Measurements from ENCODE around the gene SLC27A4.
"Not testable (repeated sequence)": the region's sequence is repeated elsewhere in the genome, so short reads cannot be mapped to it uniquely, and the experiment has no call there.

Gene SLC27A4

DNA sequence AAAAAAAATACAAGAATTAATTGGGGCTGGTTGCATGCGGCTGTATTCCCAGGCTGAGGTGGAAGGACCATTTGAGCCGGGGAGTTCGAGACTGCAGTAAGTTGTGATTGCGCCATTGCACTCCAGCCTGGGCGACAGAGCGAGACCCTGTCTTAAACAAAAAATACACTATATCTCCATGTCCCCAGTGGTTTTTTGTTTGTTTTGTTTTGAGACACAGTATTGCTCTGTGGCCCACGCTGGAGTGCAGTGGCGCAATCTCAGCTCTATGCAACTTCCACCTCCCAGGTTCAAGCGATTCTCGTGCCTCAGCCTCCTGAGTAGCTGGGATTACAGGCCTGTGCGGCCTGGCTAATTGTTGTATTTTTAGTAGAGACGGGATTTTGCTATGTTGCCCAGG lies 16.5 kb upstream of the SLC27A4 start:
- DNase-seq: no peak

- no peak for DNase-seq
Measured at GRCh38 chr9:128324401-128324800, 15.9 kb upstream of the SLC27A4 start.

DNA sequence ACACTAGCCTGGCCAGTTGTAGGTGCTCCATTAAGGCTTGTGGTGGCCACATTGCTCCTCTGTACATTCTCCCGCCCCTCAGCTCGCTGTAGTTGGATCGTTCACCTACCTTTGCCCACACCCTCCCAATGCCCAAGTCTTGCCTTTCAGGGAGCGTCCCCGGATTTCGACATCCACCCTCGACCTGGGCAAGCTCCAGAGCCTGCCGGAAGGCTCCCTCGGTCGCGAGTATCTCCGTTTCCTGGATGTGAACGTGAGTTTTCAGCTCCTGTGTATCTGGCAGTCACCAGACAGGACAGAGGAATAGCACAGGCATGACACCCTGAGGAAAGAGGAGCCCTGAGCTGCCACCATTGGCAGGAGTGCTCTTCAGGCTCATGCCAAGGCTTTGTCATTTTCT lies 14.7 kb upstream of the SLC27A4 start:
- no peak for DNase-seq

DNA sequence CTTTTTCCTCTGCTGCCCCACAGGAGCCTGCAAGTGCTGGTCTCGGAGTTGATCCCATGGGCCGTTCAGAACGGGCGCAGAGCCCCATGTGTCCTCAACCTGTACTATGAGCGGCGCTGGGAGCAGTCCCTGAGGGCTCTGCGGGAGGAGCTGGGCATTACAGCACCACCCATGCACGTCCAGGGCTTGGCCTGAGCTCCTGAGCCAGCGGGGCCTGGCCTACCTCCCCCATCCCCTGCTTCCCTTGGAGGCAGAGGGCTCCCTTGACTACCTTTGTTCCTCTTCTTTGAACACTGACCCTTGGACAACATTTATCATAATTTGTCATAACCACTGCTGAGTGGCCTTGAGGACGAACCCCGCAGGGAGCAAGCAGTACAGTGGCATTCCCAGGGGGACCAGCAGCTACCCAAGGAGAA lies 6.9 kb upstream of the SLC27A4 start:
- DNase-seq: no peak

DNA sequence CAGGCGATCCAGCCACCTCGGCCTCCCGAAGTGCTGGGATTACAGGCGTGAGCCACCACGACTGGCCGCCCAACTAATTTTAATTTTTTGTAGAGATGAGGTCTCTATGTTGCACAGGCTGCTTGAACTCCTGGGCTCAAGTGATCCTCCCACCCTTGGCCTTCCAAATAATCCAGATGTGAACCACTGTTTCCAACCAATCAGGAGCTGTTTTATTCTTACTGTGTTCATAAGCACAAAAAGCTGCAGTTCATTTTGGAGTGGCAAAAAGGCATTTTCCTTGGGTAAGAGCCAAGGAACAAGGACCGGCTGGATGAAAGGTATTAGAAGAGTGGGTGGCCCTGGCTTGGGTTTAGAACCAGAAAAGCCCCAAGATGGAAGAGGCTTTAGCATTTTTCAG lies 5.2 kb upstream of the SLC27A4 start:
- no peak for DNase-seq

DNA sequence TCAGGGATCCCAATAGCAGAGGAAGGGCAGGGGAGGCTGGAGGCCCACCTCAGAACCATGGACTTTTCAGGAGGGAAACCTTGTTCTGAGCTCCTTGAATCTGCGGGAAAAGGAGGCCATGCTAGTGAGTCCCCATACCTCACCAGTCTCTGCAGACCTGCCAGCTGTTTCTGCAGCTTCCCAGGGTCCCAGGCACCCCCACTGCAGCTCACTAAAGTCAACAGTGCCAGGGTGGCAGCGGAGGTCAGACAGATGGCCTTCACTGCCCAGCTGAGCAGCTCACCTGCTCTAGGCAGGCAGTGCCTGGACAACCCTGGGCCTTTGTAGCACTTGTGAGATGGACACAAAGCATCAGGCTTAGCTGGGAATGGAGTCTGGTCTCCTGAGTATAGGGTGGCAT lies 4.4 kb upstream of the SLC27A4 start:
- DNase-seq: no peak

DNA sequence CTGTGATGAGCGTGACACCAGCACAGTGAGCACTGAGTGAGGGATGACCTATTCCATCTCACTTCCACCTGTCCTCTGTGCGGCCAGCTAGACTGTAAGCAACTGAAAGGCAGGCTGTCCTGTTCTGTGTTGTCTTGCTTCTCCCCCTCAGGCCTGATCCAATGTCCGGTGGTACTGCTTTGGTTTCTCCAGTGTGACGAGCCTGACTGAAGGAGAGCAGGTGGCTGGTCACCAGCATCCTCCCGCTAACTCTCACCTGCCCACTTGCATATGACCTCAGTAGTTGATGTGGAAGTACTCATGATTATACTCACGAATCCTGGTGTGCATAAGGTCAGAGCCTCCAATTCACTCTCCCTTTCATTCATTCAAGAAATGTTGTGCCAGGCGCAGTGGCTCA lies 2.4 kb upstream of the SLC27A4 start:
- DNase-seq: no peak

- not testable (repeated sequence) for DNase-seq
Measured at GRCh38 chr9:128338852-128339614, 1.3 kb upstream of the SLC27A4 start.

DNA sequence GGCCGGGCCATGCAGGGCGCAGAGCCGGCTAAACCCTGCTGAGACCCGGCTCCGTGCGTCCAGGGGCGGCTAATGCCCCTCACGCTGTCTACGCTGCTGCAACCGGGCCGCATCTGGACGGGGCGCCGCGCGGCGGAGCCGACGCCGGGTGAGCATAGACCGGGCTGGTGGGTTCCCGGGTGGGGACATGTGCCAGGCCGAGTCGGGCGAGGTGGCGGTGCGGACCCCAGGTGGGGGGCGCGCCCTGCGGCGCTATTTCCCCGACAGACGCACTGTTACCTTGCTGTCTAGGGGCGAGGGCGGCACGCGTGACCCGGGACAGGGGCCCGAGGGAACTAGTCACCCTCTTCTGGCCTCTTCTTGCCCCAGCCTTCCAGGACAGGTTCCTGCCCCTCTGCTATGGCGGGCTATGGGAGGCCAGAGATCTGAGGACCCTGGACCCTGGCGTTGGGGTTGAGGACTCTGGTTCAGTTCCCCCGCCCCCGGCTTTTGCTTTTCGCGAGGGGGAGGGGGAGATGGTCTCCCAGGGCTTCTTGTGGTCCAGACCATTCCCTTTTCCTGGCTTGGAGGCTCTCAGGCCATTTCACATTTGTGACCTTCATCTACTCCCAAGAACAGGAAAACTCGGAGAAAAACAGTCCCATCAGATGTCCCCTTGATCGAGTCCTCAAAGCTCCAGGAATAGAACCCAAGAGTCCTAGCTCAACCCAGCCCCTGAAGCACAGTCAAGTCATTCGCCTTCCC lies 536 bp downstream of the SLC27A4 start:
- DNase-seq: peak in 4 of 58 donors; percentile 21 to 44 (median 36)

GRCh38 chr9:128341435-128341849 lies 1.1 kb downstream of the SLC27A4 start:
- DNase-seq: peak in 40 of 58 donors; percentile 1 to 63 (median 22)

DNA sequence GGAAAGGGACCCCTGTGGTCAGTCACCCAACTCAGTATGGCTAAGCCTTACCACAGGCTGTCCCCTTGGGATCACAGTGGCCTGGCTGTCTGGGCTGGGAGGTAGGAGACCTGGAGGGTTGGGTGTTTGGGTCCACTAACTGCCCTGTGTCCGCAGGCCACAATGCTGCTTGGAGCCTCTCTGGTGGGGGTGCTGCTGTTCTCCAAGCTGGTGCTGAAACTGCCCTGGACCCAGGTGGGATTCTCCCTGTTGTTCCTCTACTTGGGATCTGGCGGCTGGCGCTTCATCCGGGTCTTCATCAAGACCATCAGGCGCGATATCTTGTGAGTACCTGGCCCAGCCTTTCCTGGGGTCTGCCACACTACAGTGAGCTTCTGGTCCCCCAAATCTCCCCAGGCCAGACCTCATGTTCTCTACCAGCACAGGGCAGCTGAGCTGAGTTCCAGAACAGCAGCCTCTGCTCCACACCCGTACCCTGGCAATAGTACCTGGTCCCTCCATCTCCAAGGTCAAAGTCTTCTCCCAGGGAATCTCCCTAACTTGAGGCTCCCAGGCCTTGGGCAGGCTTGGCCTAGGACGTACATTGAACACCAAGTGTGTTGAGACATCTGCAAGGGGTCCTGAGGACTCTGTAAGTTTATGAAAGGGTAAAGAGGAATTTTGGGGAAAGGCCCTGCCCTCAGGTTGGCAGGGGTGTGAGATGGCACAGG lies 2.8 kb downstream of the SLC27A4 start:
- DNase-seq: no peak

DNA sequence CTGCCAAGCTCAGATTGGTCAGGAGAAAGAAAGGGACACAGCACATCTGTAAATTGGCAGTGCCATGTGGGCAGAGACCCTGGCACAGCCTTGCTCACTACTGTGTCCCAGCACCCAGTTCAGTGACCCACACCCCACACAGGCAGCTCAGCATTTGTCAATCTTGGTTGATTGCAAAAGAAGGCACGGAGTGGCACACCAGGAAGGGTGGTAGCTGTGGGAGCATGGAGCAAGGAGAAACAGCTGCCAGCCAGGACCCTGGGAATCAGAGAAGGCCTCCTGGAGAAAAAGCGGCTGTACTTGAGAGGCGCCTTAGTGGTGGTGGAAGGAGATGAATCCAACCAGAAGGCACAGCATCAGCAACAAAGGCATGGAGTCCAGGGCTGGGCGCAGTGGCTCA lies 3.5 kb downstream of the SLC27A4 start:
- no peak for DNase-seq

DNA sequence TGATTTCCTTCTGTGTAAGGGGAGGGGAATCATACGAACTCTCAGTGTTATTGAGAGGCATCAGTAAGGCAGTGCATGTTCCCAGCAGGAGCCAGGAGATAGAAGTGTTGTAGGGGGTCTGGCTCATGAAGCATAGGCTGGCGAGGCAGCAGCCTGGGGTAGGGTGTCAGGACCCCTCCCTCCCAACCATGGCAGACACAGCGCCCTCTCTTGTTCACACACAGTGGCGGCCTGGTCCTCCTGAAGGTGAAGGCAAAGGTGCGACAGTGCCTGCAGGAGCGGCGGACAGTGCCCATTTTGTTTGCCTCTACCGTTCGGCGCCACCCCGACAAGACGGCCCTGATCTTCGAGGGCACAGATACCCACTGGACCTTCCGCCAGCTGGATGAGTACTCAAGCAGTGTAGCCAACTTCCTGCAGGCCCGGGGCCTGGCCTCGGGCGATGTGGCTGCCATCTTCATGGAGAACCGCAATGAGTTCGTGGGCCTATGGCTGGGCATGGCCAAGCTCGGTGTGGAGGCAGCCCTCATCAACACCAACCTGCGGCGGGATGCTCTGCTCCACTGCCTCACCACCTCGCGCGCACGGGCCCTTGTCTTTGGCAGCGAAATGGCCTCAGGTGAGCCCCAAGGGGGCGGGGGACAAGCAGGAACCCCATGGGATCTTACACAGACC lies 4.7 kb downstream of the SLC27A4 start:
- DNase-seq: no peak

GRCh38 chr9:128349125-128349524 lies 8.8 kb downstream of the SLC27A4 start:
- DNase-seq: no peak

DNA sequence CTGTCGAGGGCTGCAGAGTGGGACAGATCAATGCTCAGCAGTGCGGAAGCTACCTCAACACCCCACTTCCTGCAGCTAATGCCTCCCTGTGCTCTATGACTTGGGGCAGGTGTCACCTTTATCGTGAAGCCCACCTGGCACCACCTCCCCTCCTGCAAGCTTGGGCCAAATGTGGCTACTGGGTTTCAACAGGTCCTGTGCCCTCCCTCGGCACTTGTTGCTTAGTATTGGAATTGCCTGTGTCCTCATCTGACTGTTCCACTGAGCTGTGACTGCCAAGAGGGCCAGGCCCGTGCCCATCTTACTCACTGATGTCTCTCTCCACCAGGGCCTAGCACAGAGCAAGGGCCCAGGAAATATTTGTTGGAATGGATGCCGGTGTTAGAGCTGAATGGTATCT lies 9.4 kb downstream of the SLC27A4 start:
- DNase-seq: no peak

DNA sequence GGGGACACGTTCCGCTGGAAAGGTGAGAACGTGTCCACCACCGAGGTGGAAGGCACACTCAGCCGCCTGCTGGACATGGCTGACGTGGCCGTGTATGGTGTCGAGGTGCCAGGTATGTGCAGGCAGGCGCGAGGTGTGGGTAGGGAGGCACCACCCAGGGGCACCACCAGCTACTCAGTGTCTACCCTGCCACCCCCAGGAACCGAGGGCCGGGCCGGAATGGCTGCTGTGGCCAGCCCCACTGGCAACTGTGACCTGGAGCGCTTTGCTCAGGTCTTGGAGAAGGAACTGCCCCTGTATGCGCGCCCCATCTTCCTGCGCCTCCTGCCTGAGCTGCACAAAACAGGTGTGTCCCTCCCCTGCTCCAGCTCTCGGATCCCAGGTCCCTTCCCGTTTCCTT lies 15.1 kb downstream of the SLC27A4 start:
- DNase-seq: no peak

DNA sequence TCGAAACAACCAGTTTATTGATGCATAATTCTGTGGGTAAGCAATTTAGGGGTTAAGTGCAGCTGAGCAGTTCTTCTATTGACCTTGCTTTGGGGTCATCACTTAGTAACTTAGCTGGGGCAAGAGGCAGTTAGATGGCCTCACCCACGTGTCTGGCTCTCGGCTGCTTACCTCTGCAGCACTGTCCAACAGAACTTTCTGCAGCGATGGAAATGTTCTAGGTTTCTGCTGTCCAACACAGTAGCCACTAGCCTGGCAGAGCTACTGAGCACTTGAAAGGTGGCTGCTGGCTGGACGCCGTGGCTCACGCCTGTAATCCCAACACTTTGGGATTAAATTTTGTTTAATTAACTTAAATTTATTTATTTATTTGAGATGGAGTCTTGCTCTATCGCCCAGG lies 17.8 kb downstream of the SLC27A4 start:
- no peak for DNase-seq

- DNase-seq: no peak
Measured at GRCh38 chr9:128358861-128359260, 18.5 kb downstream of the SLC27A4 start.

- no peak for DNase-seq
Measured at GRCh38 chr9:128360826-128361225, 20.5 kb downstream of the SLC27A4 start.

DNA sequence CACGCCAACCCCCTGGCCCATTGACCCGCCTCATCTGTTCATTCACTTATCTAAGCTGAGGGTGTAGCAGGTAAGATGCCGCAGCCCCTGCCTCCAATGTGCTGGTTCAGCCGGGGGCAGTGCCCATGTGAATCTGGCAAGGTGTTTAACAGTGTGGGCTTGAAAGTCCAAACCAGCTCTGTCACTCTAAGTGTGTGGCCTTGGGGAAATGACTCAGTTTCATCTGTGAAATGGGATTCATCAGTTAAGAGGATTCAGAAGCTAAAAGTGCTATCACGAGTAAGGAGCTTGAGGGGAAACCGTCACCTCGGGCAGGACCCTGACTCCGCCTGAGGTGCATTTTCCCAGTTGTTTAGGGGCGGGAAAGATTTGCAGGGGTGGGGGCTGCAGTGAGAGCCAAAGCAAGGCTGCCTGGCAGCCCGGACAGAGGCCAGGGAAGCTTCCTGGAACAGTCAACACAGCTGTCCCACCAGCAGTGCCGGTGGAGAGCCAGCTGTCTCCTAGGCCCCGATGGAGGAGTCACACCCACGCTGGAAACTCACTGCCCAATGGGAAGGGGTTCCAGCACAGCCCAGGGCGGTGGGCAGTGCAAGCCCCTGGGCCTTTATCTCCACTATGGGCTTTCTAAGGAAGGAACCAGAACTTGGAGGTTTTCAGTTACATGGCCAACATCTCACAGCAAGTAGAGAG lies 21.1 kb downstream of the SLC27A4 start:
- peak in 4 of 58 donors; percentile 45 to 63 (median 55) for DNase-seq

Measured in anterior cingulate cortex (tissue), 58 donors.